PC-3 (cell line): ENCODE measurements around the gene IL10RB.
"Not testable (repeated sequence)": the region's sequence is repeated elsewhere in the genome, so short reads cannot be mapped to it uniquely, and the experiment has no call there.

Source experiments
- CTCF ChIP-seq: fragments of 300-600 bp; sonication (generic); conservative IDR thresholded peaks from 2 replicates; pipeline ENCODE4 v1.5.1; 2017; ENCODE audit warnings: antibody characterized with exemption, low read depth, mild to moderate bottlenecking, low read length
- EZH2 ChIP-seq: fragments of 300-600 bp; sonication (generic); IDR thresholded peaks from one replicate; pipeline ENCODE4 v1.6.1; 2017; ENCODE audit warnings: antibody characterized with exemption, mild to moderate bottlenecking, low read length; ENCODE audit not compliant: unreplicated experiment

GRCh38 chr21:33242846-33243245 lies 23.3 kb upstream of the IL10RB start:
- TF ChIP-seq CTCF, EZH2: not testable (repeated sequence)
